HK-2 (cell line): ENCODE results near the gene FN3K.
"Not testable (repeated sequence)": the region's sequence is repeated elsewhere in the genome, so short reads cannot be mapped to it uniquely, and the experiment has no call there.

ENCODE experiments used
- DNase-seq: peaks from one replicate; pipeline ENCODE4 v3.0.0-alpha.2; 2018; ENCODE audit not compliant: unreplicated experiment

Gene FN3K

GRCh38 chr17:82775001-82775823 lies 39.8 kb downstream of the FN3K start:
- DNase-seq, result peak; percentile 33

GRCh38 chr17:82776454-82776853 lies 41.0 kb downstream of the FN3K start:
- no peak for DNase-seq

DNA sequence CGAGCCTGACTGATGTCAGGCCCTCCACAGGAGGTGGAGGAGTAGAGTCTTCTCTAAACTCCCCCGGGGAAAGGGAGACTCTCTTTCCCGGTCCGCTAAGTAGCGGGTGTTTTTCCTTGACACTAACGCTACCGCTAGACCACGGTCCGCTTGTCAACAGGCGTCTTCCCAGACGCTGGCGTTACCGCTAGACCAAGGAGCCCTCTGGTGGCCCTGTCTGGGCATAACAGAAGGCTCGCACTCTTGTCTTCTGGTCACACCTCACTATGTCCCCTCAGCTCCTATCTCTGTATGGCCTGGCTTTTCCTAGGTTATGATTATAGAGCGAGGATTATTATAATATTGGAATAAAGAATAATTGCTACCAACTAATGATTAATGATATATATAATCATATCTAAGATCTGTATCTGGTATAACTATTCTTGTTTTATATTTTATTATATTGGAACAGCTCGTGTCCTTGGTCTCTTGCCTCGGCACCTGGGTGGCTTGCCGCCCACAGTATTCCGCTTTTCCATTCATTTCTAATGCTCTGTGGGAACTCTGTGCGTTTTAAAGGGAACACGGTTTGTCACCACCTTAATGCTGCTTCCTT lies 42.5 kb downstream of the FN3K start:
- not testable (repeated sequence) for DNase-seq

DNA sequence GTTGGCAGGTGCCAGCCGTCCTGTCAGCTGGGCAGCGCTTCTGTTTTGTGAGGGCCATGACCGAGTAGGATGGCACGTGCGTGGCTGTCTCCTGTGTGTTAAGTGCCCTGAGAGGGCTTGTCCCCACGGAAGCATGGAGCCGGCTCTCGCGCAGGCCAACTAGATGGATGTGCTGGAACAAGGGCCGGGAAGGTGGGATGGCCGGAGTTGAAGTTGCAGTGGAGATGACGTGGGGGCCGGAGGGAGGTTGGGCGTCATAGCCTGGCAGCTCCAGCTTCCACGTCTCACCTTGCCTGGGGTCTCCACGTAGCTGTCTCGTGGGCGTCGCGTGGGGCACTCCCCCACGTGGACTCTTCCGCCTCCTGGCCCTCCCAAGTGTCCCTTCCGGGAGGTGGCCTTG lies 44.1 kb downstream of the FN3K start:
- DNase-seq, result no peak

- DNase-seq, result no peak
These were observed 44.8 kb downstream of the FN3K start for GRCh38 chr17:82780195-82780594.

DNA sequence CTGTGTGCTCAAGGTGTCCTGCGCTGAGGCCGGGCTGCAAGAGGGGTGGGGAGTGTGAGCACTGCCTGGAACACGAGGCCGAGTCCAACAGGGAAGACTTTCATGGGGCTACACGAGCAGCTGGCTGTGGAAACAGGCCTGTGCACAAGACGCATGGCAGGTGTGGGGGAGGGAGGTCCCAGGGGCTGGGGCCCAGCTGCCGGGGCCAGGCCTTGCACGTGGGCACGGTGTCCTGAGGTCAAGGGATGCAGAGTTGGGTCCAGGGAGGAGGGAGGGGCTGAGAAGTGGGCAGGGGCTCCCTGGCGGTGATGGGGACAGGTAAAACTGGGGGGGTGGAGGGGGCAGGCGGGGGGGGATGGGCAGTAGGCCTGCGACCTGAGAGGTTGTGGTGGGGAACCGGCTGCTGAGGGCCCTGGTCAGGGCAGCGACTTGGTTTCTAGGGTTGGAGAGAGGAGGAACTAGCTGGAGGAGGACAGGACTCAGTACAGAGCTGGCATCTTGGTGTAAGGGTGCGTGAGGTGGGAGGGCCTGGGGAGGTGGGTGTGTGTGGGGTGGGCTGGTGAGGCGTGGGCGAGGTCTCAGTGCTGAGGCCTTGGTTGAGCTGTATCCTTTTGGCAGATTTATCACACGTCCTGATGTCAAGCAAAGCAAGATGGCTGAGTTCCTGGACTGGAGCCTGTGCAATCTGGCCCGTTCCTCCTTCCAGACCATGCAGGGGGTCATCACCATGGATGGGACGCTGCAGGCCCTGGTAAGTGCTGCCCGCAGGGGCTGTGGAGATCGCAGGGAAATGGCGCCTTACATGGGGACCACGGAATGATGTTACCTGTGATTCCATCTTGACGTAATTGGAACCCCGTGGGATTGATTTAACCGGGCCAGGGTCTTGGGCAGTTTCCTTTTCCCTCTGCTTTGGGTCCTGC lies 45.8 kb downstream of the FN3K start:
- no peak for DNase-seq

GRCh38 chr17:82781894-82782274 lies 46.5 kb downstream of the FN3K start:
- peak; percentile 76 for DNase-seq

DNA sequence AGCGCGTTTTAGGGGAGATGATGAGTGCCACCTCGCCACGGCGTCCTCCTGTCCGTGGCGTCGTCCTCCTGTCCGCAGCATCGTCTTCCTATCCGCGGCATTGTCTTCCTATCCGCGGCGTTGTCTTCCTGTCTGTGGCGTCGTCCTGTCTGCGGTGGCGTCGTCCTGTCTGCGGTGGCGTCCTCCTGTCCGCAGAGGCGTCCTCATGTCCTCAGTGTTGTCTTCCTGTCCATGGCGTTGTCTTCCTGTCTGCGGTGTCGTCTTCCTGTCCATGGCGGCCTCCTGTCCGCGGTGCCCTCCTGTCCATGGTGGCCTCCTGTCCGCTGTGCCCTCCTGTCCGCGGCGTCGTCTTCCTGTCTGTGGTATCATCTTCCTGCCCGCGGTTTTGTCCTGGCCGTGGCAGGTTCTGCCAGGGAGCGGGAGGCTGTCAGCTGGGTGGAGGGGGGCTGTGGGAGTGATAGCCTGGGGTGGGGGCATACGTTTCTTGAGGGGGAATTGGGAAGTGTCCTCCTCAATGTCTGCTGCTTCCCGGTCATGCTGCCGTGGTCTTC lies 47.3 kb downstream of the FN3K start:
- no peak for DNase-seq

DNA sequence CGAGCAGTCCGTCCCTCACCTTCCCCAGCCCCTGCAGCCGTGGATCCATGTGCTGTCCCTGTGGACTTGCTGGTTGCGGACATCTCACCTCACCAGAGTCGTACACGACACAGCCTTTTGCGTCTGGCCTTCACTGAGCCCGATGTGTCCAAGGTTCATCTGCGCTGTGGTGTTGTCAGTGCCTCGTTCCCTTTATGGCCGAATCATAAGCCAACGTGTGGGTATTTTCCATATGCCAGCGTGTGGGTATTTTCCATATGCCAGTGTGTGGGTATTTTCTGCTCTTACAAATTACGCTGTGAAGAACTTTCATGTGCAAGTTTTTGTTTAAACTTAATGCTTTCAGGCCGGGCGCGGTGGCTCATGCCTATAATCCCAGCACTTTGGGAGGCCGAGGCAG lies 48.1 kb downstream of the FN3K start:
- DNase-seq, result no peak

DNA sequence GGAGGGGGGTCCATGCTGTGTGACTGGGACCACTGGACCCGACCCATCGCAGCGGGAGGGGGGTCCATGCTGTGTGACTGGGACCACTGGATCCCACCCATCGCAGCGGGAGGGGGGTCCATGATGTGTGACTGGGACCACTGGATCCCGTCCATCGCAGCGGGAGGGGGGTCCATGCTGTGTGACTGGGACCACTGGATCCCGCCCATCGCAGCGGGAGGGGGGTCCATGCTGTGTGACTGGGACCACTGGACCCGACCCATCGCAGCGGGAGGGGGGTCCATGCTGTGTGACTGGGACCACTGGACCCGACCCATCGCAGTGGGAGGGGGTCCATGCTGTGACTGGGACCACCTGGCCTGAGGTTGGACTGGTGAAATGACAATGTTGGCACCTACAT lies 50.2 kb downstream of the FN3K start:
- DNase-seq, result not testable (repeated sequence)

GRCh38 chr17:82786427-82786826 lies 51.0 kb downstream of the FN3K start:
- DNase-seq, result no peak

DNA sequence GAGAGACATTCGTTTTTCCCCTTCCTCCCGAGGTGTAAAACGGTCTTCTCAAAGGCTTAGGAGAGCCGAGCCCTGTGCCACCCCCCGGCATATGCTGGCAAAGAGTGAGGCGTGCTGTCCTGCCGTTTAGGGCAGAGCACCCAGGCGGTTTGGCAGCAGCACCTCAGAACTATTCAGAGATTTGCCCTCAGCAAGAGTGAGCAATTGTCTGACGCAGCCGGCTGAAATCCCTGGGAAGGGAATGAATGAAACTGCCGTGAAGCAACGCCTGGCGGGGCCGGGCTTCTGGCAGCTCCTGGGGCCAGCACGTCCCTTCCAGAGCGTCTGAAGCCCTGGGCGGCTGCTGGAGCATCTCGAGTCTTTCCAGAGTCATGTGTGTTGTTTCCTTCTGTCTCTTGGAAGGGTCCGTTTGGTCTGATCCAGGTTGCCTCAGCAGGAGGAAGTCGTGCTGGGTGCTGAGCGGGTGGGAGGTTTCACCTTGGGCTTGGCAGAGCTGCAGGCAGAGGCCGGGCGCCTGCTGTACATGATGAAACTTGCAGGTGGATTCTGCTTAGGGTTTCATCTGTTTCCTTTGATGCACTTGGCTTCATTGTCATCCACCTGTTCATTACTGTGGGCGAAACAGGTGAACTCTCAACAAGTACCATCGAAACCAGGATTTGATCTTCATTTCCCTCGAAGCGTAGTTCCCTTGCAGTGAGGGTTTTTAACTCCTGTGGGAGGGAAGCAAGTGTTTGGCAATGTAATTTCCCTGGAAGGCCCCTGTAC lies 51.9 kb downstream of the FN3K start:
- DNase-seq, result no peak

DNA sequence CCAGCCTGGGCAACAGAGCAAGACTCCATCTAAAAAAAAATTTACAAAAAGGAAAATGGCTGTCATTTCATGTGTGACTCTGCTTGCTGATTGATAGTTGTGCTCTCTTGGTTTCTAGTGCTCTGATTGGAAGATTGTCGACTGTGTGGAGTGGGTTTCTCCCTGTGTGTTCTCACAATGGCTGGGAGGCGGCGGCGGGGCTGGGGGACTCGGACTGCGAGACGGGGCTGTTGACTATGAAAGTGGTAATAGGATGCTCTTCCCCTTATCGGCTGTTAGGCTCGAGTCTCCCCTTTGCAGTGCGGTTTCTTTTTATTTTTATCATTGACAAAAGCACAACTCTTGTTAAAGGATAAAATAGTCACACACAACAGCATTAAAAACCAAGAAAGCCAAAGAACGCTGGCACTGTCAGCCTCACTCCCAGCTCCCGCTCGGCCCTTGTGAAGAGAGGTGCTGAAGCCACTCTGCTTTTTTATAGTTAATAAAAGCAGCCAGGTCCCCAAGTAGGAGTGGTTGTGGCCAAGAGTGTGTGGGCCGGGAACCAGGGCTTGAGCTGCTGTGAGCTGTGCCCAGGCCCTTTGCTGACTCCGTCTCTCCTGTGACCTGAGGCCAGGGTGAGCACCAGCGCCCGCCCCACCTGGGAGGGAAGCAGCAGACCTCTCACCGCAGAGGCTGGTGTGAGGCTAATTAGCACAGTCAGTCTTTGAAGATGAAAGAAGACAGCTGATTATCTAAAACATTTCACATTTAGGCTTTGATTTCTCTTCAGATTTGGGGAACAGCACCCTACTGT lies 53.0 kb downstream of the FN3K start:
- no peak for DNase-seq

GRCh38 chr17:82789051-82789592 lies 53.7 kb downstream of the FN3K start:
- no peak for DNase-seq

DNA sequence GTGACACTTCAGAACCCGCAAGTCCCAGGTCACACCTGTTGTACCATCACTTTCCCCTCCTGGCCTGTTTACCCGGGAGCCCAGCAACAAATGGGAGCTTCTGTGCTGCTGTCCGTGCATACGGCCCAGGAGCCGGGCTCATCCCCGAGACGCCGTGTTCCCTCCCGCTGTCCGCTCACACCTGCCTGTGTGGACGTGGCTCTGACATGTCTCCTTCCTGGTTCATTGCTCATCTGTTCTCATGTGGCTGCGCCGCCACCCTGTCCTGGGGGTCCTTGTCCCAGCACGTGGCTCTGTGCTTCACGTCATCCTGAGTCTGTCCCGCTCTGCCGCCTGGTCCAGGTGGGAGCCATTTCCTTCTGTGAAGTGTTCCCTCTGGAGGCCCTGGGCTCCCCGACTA lies 54.4 kb downstream of the FN3K start:
- no peak for DNase-seq

GRCh38 chr17:82790391-82790790 lies 55.0 kb downstream of the FN3K start:
- DNase-seq, result no peak

- DNase-seq, result peak; percentile 74
These were observed 56.1 kb downstream of the FN3K start for GRCh38 chr17:82791532-82791931.

GRCh38 chr17:82793974-82794630 lies 58.7 kb downstream of the FN3K start:
- no peak for DNase-seq

DNA sequence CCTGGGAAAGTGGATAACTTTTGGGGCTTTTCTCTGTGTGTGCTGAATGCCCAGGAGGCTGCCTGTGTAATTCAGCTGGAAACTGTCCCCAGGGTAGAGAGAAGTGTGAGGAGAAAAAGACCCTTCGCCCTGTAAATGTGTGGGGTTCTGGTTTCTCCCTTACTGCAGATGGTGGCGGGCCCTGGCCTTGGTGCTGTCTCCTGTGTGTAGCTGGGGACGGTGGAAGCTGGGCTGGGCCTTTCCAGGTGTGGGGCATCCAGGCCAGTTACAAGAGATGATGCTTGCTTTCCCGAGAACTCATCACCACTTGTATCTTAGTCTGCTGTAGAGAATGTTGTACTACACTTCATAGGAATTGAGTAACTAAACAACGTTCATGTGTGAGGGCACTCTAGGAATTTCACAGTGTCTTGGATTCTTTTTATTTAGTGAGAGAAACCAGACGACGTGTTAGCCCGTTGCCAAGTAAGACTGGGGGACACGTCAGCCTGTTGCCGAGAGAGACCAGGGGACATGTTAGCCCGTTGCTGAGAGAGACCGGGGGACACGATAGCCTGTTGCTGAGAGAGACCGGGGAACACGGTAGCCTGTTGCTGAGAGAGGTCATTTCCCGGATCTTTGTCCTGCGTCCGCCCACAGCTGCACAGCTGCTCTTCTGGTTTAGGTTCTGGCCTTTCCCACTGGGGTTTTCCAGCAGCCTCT lies 59.5 kb downstream of the FN3K start:
- DNase-seq, result no peak
